Omental fat pad (tissue), 4 donors: ENCODE measurements around the gene SCN11A. TPM values are rescaled to one million over a fixed set of nuclear protein-coding genes. Genes with fewer than 3 reads are reported as not detected.

ENCODE experiments used
- ATAC-seq: fragments of 150-250 bp; one replicate; pipeline ENCODE4 v1.9.1; 2016; ENCODE audit warnings: mild to moderate bottlenecking, moderate library complexity; ENCODE audit not compliant: low FRiP score
- DNase-seq: peaks from one replicate; pipeline ENCODE4 v3.0.0-alpha.2; 2019; ENCODE audit warnings: low spot score
- total RNA-seq, 4 donors: library from RNA; depleted of rRNA; stranded (reverse); fragments of >200 nt; gene quantifications; one replicate each; pipeline ENCODE4 v1.1.0, GENCODE V29; 2016
- TF ChIP-seq, protein P1 (sequence below), 3 donors: fragments of 450-650 bp; IDR thresholded peaks; one replicate each; pipeline ENCODE4 v1.5.1; 2016 to 2017; ENCODE audit warnings: antibody characterized with exemption in 3 of 3, mild to moderate bottlenecking in 3 of 3, moderate library complexity in 2 of 3

SCN11A gene
- total RNA-seq, 4 donors from 2014 or later: 0.31 to 0.63 (median 0.46) TPM

DNA sequence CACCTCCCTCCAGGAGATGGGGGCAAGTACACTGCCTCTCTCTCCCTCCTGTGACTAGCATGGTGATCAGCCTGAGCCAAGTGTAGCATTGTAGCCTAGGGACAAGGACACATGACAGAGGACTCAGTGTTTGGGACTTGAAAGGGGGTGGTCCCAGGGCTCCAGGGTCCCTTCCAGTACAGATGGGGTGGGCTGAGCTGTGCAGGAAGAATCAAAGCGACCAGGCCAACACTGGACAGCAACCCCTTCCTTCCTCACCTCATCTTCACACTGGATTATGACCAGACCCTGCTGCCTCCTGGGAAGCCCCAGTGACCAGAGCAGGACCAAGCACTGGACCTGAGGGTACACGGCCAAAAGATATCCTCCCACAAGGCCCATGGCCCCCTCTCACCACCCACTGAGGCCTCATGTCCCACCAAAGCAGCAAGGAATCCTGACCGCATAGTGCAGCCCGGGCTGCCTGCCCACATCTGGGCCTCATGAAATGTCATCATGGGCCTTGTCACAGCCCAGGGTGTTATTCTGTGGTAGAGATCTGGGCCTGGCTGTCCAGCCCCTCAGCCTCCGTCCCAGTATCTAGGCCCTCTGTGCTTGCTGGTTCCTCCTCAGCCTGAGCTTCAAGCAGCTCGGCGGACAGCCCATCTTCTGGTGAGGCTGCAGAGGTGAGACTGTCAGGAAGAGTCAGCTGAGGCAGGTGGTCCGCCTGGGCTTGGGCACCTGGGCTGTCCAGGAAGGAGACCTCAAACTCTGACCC is 46.1 kb upstream of the SCN11A start:
- DNase-seq (no peak), ATAC-seq (no peak)
- TF ChIP-seq, protein P1, sequence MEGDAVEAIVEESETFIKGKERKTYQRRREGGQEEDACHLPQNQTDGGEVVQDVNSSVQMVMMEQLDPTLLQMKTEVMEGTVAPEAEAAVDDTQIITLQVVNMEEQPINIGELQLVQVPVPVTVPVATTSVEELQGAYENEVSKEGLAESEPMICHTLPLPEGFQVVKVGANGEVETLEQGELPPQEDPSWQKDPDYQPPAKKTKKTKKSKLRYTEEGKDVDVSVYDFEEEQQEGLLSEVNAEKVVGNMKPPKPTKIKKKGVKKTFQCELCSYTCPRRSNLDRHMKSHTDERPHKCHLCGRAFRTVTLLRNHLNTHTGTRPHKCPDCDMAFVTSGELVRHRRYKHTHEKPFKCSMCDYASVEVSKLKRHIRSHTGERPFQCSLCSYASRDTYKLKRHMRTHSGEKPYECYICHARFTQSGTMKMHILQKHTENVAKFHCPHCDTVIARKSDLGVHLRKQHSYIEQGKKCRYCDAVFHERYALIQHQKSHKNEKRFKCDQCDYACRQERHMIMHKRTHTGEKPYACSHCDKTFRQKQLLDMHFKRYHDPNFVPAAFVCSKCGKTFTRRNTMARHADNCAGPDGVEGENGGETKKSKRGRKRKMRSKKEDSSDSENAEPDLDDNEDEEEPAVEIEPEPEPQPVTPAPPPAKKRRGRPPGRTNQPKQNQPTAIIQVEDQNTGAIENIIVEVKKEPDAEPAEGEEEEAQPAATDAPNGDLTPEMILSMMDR (IDR thresholded peaks at IDR 0.05): no peak

DNA sequence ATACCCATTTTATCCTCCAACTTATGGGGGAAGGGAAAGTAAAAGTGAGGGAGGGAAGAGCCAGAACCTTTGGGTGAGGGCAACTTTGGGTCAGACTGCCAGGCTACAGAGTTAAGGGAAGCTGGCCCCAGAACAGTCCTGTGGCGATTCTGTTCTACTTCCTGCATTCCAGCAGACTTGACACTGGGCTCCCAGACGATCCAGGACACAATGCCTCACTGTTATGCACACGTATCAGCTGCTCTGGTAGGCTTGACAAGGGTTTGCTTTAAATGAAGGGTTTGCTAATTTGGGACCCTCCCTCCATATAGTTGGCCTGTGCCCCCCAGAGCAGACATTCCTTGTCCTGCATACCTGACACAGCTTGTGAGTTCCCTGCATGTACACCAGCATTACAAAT is 45.0 kb upstream of the SCN11A start:
- DNase-seq (no peak), ATAC-seq (no peak)
- TF ChIP-seq, protein P1 (IDR thresholded peaks at IDR 0.05): no peak

DNA sequence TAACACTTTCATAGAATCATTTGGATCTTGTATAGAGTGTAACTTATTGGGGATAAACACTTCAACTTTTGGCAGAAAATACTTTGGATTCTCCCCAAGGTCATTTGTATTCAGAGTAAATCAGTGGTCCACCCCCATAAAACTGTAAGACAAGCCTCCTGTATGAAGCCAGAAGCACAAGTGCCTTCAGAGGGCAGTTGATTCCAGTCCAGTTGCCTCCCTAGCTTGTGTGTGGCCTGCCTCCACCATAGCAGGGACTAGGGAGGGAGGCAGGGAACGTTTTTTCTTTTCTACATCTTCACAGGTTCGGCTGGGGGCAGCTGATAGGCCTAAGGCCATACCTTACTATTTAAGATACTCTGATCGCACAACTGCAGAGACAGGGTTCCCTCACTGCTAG is 44.0 kb upstream of the SCN11A start:
- DNase-seq: no peak
- TF ChIP-seq, protein P1 (IDR thresholded peaks at IDR 0.05): no peak
- ATAC-seq: no peak

DNA sequence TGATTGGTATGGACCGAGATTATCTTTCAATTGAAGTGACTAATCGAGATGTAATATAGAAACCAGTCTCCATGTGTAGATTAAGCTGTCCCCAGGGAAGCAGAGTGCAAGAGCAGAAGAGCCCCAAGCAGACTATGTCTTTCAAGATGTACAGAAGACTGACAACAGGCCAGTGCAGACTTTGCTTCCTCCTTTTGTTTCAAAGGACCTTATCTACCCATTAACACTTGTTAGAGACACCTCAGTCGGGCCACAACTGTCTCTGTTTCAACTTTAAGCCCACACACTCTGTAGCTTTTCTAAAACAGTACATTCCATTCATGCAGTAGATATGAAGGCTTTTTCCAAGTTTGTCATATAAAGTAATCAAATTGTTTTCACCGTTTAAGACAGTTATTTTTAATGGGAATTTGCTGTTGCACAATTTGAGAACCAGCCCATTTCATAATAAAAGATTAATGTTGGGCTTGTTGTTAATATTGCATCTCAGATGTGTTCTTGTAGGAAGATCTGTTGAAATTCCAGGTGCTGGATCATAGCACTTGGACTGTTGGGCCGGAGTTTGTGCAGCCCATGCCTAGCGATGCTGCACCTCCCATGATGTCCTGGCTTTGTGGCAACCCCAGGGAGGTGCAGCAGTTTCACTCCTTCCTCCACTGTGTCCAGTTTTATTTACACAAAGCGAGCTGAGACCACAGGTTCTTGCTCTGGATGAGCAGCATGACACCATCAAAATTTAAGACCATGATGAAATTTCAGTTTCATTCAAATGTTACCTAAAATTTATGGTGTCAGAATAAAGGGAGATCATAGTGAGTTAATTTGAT is 43.3 kb upstream of the SCN11A start:
- DNase-seq (no peak), ATAC-seq (peak; percentile 65)
- TF ChIP-seq, protein P1 (IDR thresholded peaks at IDR 0.05): no peak

DNA sequence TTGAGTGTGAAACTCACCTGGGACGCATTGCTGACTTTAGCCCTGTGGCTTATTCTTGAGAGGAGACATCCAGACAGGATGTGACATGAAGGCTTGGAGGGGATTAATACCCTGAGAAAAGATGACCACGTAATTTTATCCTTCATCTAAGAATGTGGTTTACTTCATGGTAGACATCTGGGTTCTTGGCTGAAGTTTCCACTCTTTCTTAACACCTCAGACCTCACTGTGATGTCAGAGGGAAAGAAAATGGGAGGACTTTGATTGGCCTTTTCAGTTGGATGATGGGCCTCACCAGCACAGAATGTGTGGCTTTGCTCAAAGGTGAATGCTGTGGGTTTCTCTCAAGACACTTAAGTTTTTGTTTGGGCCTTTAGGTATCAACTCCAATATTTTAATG is 39.2 kb upstream of the SCN11A start:
- ATAC-seq (no peak), DNase-seq (no peak)
- TF ChIP-seq, protein P1 (IDR thresholded peaks at IDR 0.05): no peak

DNA sequence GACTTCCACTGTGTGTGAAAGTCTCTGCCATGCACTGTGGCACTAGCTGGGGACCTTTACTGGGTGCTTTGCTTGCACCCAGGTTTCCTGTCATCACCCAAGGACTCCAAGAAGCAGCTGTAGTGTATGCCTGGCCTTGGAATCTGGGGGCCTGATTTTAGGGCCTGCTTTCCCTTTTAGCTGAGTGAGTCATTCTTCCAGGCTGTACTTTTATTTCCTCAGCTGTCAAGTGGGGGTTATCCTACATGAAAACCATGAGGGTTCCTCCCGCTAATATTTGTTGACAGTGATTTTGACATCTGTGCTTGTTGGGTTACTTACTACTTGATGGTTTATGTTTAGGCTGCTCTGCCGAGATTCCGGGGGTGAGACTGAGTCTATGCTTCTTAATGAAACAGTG is 37.1 kb upstream of the SCN11A start:
- no peak for DNase-seq
- TF ChIP-seq, protein P1 (IDR thresholded peaks at IDR 0.05): no peak
- ATAC-seq: no peak
